Caco-2 (cell line): ENCODE results near the gene DMTF1. TPM values are rescaled to one million over a fixed set of nuclear protein-coding genes. Genes with fewer than 3 reads are reported as not detected.

Source experiments
- BruUV-seq: library from RNA; stranded (reverse); fragments of 400-500 nt; replicated peaks from 2 replicates; lab custom pipeline; 2021; lab: Mats Ljungman, UMichigan
- CTCF ChIA-PET: fragments of 300-600 bp; sonication (Branson Sonifier 250); formaldehyde crosslinking; loops from one replicate; lab custom pipeline; 2022; ENCODE audit warnings: antibody characterized with exemption; lab: Charles Lee
- POLR2A ChIA-PET: fragments of 300-600 bp; sonication (Branson Sonifier 250); formaldehyde crosslinking; loops from one replicate; lab custom pipeline; 2022; ENCODE audit warnings: antibody characterized with exemption; lab: Charles Lee
- DNase-seq, 2 experiments: peaks; one replicate each; pipeline versions ENCODE4 v3.0.0 to v3.0.0-alpha.2; 2020 to 2022
- H3K27me3 ChIP-seq: replicated peaks from 2 replicates; pipeline ENCODE4 v1.6.0; 2011; ENCODE audit warnings: low read length; ENCODE audit not compliant: control insufficient read depth, insufficient read depth
- H3K36me3 ChIP-seq: 2 replicates; pipeline ENCODE4 v1.5.1; 2011; ENCODE audit warnings: low read length; ENCODE audit not compliant: control insufficient read depth, insufficient read depth
- H3K4me1 ChIP-seq: fragments of 250-450 bp; sonication (Bioruptor Pico); 2 replicates; pipeline ENCODE4 v1.5.1; 2020; ENCODE audit warnings: mild to moderate bottlenecking
- H3K4me3 ChIP-seq: 2 replicates; pipeline ENCODE4 v1.5.1; 2011; ENCODE audit warnings: low read depth, mild to moderate bottlenecking, control low read depth, low read length
- H3K9me3 ChIP-seq: fragments of 250-450 bp; sonication (Bioruptor Pico); 2 replicates; pipeline ENCODE4 v1.5.1; 2020; ENCODE audit warnings: mild to moderate bottlenecking, moderate library complexity
- H3K27ac Mint-ChIP-seq: one replicate; pipeline ENCODE4 v1.8.0; 2022; ENCODE audit warnings: mixed read lengths; ENCODE audit not compliant: unreplicated experiment
- H3K27me3 Mint-ChIP-seq: one replicate; pipeline ENCODE4 v1.8.0; 2022; ENCODE audit warnings: mixed read lengths; ENCODE audit not compliant: insufficient read depth, unreplicated experiment
- H3K36me3 Mint-ChIP-seq: one replicate; pipeline ENCODE4 v1.8.0; 2022; ENCODE audit warnings: mild to moderate bottlenecking, mixed read lengths; ENCODE audit not compliant: insufficient read depth, unreplicated experiment
- H3K4me1 Mint-ChIP-seq: one replicate; pipeline ENCODE4 v1.8.0; 2022; ENCODE audit warnings: low read depth, mixed read lengths; ENCODE audit not compliant: unreplicated experiment
- H3K4me3 Mint-ChIP-seq: one replicate; pipeline ENCODE4 v1.8.0; 2022; ENCODE audit warnings: mild to moderate bottlenecking, moderate library complexity, mixed read lengths; ENCODE audit not compliant: unreplicated experiment
- H3K9me3 Mint-ChIP-seq: one replicate; pipeline ENCODE4 v1.8.0; 2022; ENCODE audit warnings: mixed read lengths; ENCODE audit not compliant: unreplicated experiment
- CTCF ChIP-seq, 2 experiments: fragments of 200-600 bp in 1 of 2; IDR thresholded peaks; 1 replicate in 1 of 2; 2 replicates in 1 of 2; pipeline versions ENCODE4 v1.5.1 to v1.8.0; 2011 to 2022; ENCODE audit warnings: antibody characterized with exemption in 1 of 2, control low read depth in 1 of 2, inconsistent platforms in 1 of 2, low read depth in 1 of 2, low read length in 1 of 2, mild to moderate bottlenecking in 1 of 2, moderate library complexity in 1 of 2; ENCODE audit not compliant: insufficient read depth in 1 of 2, severe bottlenecking in 1 of 2, unreplicated experiment in 1 of 2
- intact Hi-C: fragments of 100-400 bp; cut with micrococcal nuclease; formaldehyde crosslinking; loops from one replicate; pipeline ENCODE4 v1.10.0; 2022; ENCODE audit not compliant: unreplicated experiment
- total RNA-seq: library from RNA; stranded (reverse); gene quantifications from 2 replicates; pipeline ENCODE4 v1.2.3, GENCODE V29; 2022

Gene DMTF1
- total RNA-seq, 1 experiment from 2014 or later: 60.9 TPM

DNA sequence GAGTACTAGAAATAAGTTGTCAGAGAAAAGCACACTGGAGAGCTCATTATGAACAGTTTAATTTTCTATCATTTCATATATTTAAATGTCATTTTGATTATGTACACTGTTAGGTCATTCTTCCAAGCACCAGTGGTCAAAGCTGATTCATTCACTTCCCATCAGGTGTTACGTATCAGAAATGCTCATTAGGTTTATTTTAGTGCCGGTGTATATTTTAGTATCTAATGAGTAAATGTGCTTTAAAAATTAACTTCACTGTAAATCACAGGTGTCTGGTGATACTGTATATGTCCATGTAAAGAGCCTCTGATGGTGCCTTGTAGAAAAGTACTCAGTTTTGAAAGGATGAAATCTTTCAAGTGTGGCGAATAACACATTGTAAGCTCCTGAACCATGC lies 3.5 kb downstream of the DMTF1 start:
- Mint-ChIP-seq H3K27me3 (no peaks in the 10 kb centered on the region), H3K9me3 (no peaks in the 10 kb centered on the region), H3K4me3 (no peak overlapping the region), H3K27ac (no peak overlapping the region), H3K36me3 (peaks cover 25% of the 10 kb centered on the region), H3K4me1 (peaks cover 7% of the 10 kb centered on the region)
- CTCF ChIA-PET: no interaction called here
- no TSS peak for BruUV-seq
- H3K4me3 ChIP-seq: no peak overlapping the region
- DNase-seq: no peak
- no peaks in the 10 kb centered on the region for H3K9me3 ChIP-seq
- POLR2A ChIA-PET: no interaction called here
- no peak for TF ChIP-seq CTCF (IDR thresholded peaks at IDR 0.05; ENCODE audit: insufficient read depth in 1 of 2, low read depth in 1 of 2, low read length in 1 of 2, severe bottlenecking in 1 of 2, unreplicated experiment in 1 of 2)
- no peaks in the 10 kb centered on the region for H3K36me3 ChIP-seq
- peaks cover 14% of the 10 kb centered on the region; the same call in 1 of the 2 replicates for H3K4me1 ChIP-seq
- H3K27me3 ChIP-seq: no peaks in the 10 kb centered on the region
- intact Hi-C loops: no loop called here

- peaks cover 23% of the 10 kb centered on the region for H3K36me3 Mint-ChIP-seq
- Histone ChIP-seq H3K36me3 (no peaks in the 10 kb centered on the region), H3K4me3 (no peak overlapping the region), H3K9me3 (no peaks in the 10 kb centered on the region), H3K4me1 (peaks cover 14% of the 10 kb centered on the region; the same call in 1 of the 2 replicates), H3K27me3 (no peaks in the 10 kb centered on the region)
- intact Hi-C loops: no loop called here
- no peaks in the 10 kb centered on the region for H3K9me3 Mint-ChIP-seq
- DNase-seq: no peak
- peaks cover 7% of the 10 kb centered on the region for H3K4me1 Mint-ChIP-seq
- no peak for TF ChIP-seq CTCF (IDR thresholded peaks at IDR 0.05; ENCODE audit: insufficient read depth in 1 of 2, low read depth in 1 of 2, low read length in 1 of 2, severe bottlenecking in 1 of 2, unreplicated experiment in 1 of 2)
- BruUV-seq: no TSS peak
- POLR2A ChIA-PET: no interaction called here
- H3K4me3 Mint-ChIP-seq: no peak overlapping the region
- H3K27ac Mint-ChIP-seq: no peak overlapping the region
- CTCF ChIA-PET: no interaction called here
- H3K27me3 Mint-ChIP-seq: no peaks in the 10 kb centered on the region
These were observed 4.5 kb downstream of the DMTF1 start for GRCh38 chr7:87156709-87157108.

DNA sequence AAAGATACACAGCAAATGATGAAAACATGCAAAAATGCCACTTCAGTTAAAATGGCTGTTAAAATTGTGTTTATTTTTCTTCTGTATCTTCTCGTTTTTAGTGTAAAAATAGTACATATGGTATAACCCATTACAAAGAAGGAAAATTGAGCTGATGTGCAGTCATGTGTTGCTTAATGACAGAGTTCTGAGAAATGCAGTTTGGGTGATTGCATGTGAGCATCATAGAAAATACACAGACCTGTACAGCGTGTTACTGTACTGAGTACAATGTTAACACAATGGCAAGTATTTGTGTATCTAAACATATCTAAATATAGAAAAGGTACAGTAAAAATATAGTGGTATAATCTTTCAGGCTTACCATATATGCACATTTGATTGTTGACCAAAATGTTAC lies 7.3 kb downstream of the DMTF1 start:
- no peak for TF ChIP-seq CTCF (IDR thresholded peaks at IDR 0.05; ENCODE audit: insufficient read depth in 1 of 2, low read depth in 1 of 2, low read length in 1 of 2, severe bottlenecking in 1 of 2, unreplicated experiment in 1 of 2)
- POLR2A ChIA-PET: no interaction called here
- H3K4me3 Mint-ChIP-seq: no peak overlapping the region
- no peaks in the 10 kb centered on the region for H3K9me3 Mint-ChIP-seq
- Histone ChIP-seq H3K4me3 (no peak overlapping the region), H3K36me3 (no peaks in the 10 kb centered on the region; the same call in 1 of the 2 replicates), H3K9me3 (no peaks in the 10 kb centered on the region), H3K4me1 (0 out of 2 replicates have a peak, but pooled peaks cover 6% of the 10 kb centered on the region), H3K27me3 (no peaks in the 10 kb centered on the region)
- peaks cover 6% of the 10 kb centered on the region for H3K4me1 Mint-ChIP-seq
- intact Hi-C loops: no loop called here
- CTCF ChIA-PET: interaction anchor here (0.6 kb wide), 1 partner anchor 81 kb away, joined by 3 read pairs; no protein-coding TSS in a partner anchor
- peaks cover 12% of the 10 kb centered on the region for H3K36me3 Mint-ChIP-seq
- BruUV-seq: no TSS peak
- DNase-seq: no peak
- H3K27ac Mint-ChIP-seq: no peak overlapping the region
- H3K27me3 Mint-ChIP-seq: no peaks in the 10 kb centered on the region
